Endothelial cell (in vitro differentiated cells): Measurements from ENCODE around the gene GRB10. TPM values are rescaled to one million over a fixed set of nuclear protein-coding genes. Genes with fewer than 3 reads are reported as not detected.

Experiments
- DNase-seq: peaks from one replicate; pipeline ENCODE4 v3.0.0; 2021; ENCODE audit warnings: low spot score
- H3K27ac Mint-ChIP-seq: one replicate; pipeline ENCODE4 v1.8.0; 2021; ENCODE audit warnings: mixed read lengths, inconsistent platforms; ENCODE audit not compliant: unreplicated experiment
- H3K27me3 Mint-ChIP-seq: one replicate; pipeline ENCODE4 v1.8.0; 2021; ENCODE audit warnings: mild to moderate bottlenecking, moderate library complexity, mixed read lengths, inconsistent platforms; ENCODE audit not compliant: unreplicated experiment
- H3K36me3 Mint-ChIP-seq: one replicate; pipeline ENCODE4 v1.8.0; 2021; ENCODE audit warnings: mild to moderate bottlenecking, low read depth, mixed read lengths, inconsistent platforms; ENCODE audit not compliant: unreplicated experiment
- H3K4me1 Mint-ChIP-seq: one replicate; pipeline ENCODE4 v1.8.0; 2021; ENCODE audit warnings: mild to moderate bottlenecking, mixed read lengths, inconsistent platforms; ENCODE audit not compliant: unreplicated experiment
- H3K4me3 Mint-ChIP-seq: one replicate; pipeline ENCODE4 v1.8.0; 2021; ENCODE audit warnings: mild to moderate bottlenecking, mixed read lengths, inconsistent platforms; ENCODE audit not compliant: unreplicated experiment
- H3K9me3 Mint-ChIP-seq: one replicate; pipeline ENCODE4 v1.8.0; 2021; ENCODE audit warnings: mixed read lengths, inconsistent platforms; ENCODE audit not compliant: unreplicated experiment
- CTCF ChIP-seq: fragments of 200-600 bp; sonication (generic); IDR thresholded peaks from one replicate; pipeline ENCODE4 v1.5.0; 2021; ENCODE audit warnings: antibody characterized with exemption; ENCODE audit not compliant: unreplicated experiment
- total RNA-seq: library from RNA; stranded (reverse); fragmentation: NEBNext Ultra II Directional; extraction: Animal tissue kit (Norgen Biotek cat#: 25700); gene quantifications from one replicate; pipeline ENCODE4 v1.2.1, GENCODE V29; 2021; ENCODE audit not compliant: unreplicated experiment

Gene GRB10
- total RNA-seq, 1 donor from 2014 or later = 164 TPM

DNA sequence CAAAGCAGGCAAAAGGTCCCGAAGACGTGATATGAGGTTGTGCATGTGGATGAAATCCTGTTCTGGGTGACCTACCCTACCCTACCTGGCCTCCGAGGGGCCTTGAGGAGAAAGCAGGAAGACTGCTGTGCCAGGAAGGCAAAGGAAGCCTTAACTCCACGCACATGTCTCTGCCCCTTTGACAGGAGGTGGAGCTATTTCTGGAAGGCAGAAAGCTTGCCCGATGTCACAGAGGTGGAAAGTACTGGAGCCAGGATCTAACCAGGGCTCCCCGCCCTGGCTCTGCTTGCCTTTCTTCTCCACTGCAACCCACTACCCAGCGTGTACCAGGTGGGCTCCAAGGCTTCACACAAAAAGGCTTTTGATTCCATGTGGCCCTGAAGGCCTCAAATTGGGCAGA is 151.1 kb downstream of the GRB10 start:
- no peaks in the 10 kb centered on the region for H3K36me3 Mint-ChIP-seq
- no peak overlapping the region for H3K27ac Mint-ChIP-seq
- no peaks in the 10 kb centered on the region for H3K9me3 Mint-ChIP-seq
- no peak for TF ChIP-seq CTCF
- H3K4me3 Mint-ChIP-seq = no peak overlapping the region
- H3K27me3 Mint-ChIP-seq = peaks cover 1% of the 10 kb centered on the region
- DNase-seq = no peak
- peaks cover 25% of the 10 kb centered on the region for H3K4me1 Mint-ChIP-seq

GRCh38 chr7:50631100-50631499 is 151.6 kb downstream of the GRB10 start:
- Mint-ChIP-seq H3K4me3 (no peak overlapping the region), H3K27me3 (peaks cover 1% of the 10 kb centered on the region), H3K4me1 (peaks cover 20% of the 10 kb centered on the region), H3K36me3 (no peaks in the 10 kb centered on the region), H3K9me3 (no peaks in the 10 kb centered on the region), H3K27ac (no peak overlapping the region)
- TF ChIP-seq CTCF = no peak
- DNase-seq = no peak

DNA sequence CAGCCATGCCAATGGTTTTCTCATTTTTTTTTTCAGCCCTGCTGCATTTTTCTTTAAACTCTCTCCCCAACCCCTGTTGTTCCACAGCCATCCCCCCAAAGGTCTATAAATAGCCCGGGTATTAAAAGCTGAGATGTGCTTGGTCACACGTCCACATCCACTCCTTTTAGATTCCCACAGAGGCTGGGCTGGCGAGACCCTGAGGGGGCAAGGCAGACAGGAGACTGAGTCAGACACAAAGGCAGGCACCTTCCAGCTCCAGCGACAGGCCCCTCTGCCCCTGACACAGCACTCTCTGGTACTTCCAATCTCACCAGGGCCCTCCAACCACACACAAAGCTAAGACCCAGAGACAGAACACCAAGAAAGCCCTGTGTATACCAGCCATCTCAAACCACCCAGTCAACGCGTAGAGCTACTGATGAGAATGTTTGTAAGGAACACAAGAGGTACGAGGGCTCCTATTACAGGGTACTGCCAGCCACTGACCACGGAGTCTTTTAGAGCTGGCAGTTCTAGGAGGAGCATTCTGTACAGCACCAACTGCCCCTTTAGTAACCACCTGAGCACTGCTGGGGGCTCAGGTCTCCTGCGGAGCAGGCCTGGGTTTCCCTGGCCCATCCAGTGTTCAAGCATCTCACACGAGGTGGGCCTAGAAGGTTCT is 153.3 kb downstream of the GRB10 start:
- Mint-ChIP-seq H3K4me1 (peaks cover 12% of the 10 kb centered on the region), H3K36me3 (peaks cover 5% of the 10 kb centered on the region), H3K9me3 (no peaks in the 10 kb centered on the region), H3K4me3 (peak overlapping the region; percentile 23), H3K27me3 (no peaks in the 10 kb centered on the region), H3K27ac (peak overlapping the region; percentile 40)
- TF ChIP-seq CTCF = no peak
- DNase-seq = no peak

DNA sequence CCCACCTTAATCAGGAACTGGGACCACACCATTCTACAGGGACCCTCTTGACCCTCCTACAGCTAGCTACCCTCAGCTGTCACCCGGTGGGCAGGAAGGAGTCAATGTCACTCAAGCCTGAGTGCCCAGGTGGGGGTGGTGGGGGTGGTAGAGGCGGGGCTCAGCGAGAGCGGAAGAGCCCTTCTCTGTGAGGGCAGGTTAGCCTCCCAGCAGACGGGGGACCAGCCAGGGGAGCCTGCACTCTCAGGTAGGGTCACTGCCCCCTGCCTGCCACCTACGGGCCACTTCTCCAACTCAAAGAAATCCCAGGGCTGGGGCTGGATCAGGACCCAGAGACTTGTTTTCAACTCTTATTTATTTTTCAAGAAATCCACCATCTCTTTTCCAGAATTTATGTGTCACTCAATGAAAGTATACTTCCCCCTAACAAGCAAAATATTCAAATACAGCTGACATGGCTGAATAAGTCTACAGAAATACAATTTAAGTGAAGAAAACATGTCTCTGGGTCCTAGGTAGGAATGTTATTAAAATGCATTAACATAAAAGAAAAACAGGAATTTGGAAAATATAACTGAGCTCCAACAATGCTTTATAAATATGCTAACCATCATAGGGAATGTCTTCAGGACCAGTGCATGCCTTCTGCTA is 154.1 kb downstream of the GRB10 start:
- H3K4me1 Mint-ChIP-seq = peaks cover 11% of the 10 kb centered on the region
- no peaks in the 10 kb centered on the region for H3K9me3 Mint-ChIP-seq
- no peaks in the 10 kb centered on the region for H3K27me3 Mint-ChIP-seq
- TF ChIP-seq CTCF = no peak
- H3K36me3 Mint-ChIP-seq = peaks cover 5% of the 10 kb centered on the region
- no peak for DNase-seq
- no peak overlapping the region for H3K4me3 Mint-ChIP-seq
- no peak overlapping the region for H3K27ac Mint-ChIP-seq

DNA sequence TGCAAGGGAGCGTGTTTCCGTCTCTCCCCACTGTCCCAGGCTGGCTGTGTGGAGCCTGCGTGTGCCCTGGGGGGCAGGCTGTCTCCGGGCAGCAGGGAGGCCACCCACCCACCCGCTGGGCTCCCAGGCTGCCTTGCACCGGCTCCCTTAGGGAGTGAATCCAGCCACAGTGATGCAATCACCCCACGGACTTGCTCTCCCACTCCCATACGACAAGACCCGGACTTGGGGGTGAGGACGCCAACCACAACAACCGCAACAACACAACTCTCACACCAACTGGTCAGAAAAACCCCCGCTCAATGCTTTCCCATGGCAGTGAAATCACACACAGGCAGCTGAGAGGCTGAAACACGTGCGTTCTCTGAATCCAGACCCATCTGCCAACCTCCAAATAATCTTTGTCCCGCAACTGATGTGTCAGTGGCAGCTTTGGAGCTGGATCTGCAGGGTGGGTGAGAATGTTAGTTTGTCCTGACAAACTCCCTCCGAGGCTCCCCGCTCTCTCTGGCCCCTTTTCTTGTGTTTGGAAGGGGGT is 154.8 kb downstream of the GRB10 start:
- TF ChIP-seq CTCF = no peak
- Mint-ChIP-seq H3K4me1 (peaks cover 8% of the 10 kb centered on the region), H3K27ac (no peak overlapping the region)

More for the DNA sequence above, 154.8 kb downstream of the GRB10 start:
- no peak for DNase-seq
- no peaks in the 10 kb centered on the region for H3K27me3 Mint-ChIP-seq
- peaks cover 5% of the 10 kb centered on the region for H3K36me3 Mint-ChIP-seq
- H3K4me3 Mint-ChIP-seq = no peak overlapping the region
- H3K9me3 Mint-ChIP-seq = no peaks in the 10 kb centered on the region
